HL-60 (cell line): ENCODE results near the gene CTNNA3.

Experiments used
- POLR2AphosphoS5 ChIP-seq: IDR thresholded peaks from 2 replicates; pipeline ENCODE4 v1.6.1; 2012; ENCODE audit warnings: low read depth
- REST ChIP-seq: IDR thresholded peaks from 2 replicates; pipeline ENCODE4 v1.6.1; 2012; ENCODE audit warnings: low read depth; ENCODE audit not compliant: insufficient replicate concordance
- TF ChIP-seq, protein P1 (sequence below): IDR thresholded peaks from one replicate; pipeline ENCODE4 v1.5.1; 2011; ENCODE audit warnings: low read length, control low read depth, inconsistent platforms; ENCODE audit not compliant: insufficient read depth

DNA sequence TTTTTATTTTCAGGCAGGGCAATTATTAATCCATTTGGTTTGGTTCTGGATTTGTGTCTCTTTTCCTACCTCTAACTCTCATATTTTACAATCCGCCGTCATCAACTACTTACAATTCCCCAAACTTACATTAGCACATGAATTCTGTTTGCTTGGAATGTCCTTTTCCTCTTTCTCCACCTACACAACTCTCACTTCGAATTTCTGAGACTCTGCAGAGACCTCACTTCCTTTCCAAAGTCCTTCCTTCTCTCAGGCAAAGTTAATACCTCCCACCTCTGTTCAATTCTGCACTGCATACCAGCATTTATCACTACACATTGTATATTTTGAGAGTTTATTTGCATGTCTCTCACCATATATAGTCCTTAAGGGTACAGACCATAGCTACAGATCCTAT is 892.8 kb downstream of the CTNNA3 start:
- TF ChIP-seq, protein P1, sequence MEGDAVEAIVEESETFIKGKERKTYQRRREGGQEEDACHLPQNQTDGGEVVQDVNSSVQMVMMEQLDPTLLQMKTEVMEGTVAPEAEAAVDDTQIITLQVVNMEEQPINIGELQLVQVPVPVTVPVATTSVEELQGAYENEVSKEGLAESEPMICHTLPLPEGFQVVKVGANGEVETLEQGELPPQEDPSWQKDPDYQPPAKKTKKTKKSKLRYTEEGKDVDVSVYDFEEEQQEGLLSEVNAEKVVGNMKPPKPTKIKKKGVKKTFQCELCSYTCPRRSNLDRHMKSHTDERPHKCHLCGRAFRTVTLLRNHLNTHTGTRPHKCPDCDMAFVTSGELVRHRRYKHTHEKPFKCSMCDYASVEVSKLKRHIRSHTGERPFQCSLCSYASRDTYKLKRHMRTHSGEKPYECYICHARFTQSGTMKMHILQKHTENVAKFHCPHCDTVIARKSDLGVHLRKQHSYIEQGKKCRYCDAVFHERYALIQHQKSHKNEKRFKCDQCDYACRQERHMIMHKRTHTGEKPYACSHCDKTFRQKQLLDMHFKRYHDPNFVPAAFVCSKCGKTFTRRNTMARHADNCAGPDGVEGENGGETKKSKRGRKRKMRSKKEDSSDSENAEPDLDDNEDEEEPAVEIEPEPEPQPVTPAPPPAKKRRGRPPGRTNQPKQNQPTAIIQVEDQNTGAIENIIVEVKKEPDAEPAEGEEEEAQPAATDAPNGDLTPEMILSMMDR: no peak
- TF ChIP-seq REST (no peak), POLR2AphosphoS5 (no peak)
